ENCODE results near the gene SGPL1. TPM values are rescaled to one million over a fixed set of nuclear protein-coding genes. Genes with fewer than 3 reads are reported as not detected.

The SGPL1 gene
- total and polyA plus RNA-seq, 2 experiments from 2014 or later: 12.0 to 42.7 TPM

- Mint-ChIP-seq H3K9me3 (no peaks in the 10 kb centered on the region), H3K36me3 (ENCODE audit: low read depth) (peaks cover 15% of the 10 kb centered on the region), H3K27me3 (ENCODE audit: insufficient read depth, low read depth, poor library complexity) (no peaks in the 10 kb centered on the region), H3K27ac (0 out of 2 replicates have a peak overlapping the region, but pooled peaks have one; percentile 33), H3K4me3 (no peak overlapping the region), H3K4me1 (no peaks in the 10 kb centered on the region; the same call in 2 of the 3 replicates)
- Histone ChIP-seq H3K27ac (ENCODE audit: low read depth) (no peak overlapping the region), H3K4me3 (no peak overlapping the region), H4K20me1 (replicated peaks; ENCODE audit: insufficient read depth) (peaks cover 29% of the 10 kb centered on the region), H2AFZ (no peak overlapping the region), H3K36me3 (ENCODE audit: insufficient read depth) (no peaks in the 10 kb centered on the region), H3K4me1 (ENCODE audit: insufficient read depth) (no peaks in the 10 kb centered on the region), H3K4me2 (no peak overlapping the region), H3K79me2 (replicated peaks; ENCODE audit: insufficient read depth) (peaks cover 83% of the 10 kb centered on the region), H3K27me3 (ENCODE audit: insufficient read depth) (no peaks in the 10 kb centered on the region), H3K9me2 (ENCODE audit: insufficient read depth) (no peaks in the 10 kb centered on the region), H3F3A (replicated peaks; ENCODE audit: low read depth) (no peaks in the 10 kb centered on the region)
- ATAC-seq (no peak), DNase-seq (ENCODE audit: low spot score) (no peak)
- no peak for TF ChIP-seq ETS1 (IDR thresholded peaks at IDR 0.05)
- TF ChIP-seq JUNB (IDR thresholded peaks at IDR 0.05; ENCODE audit: unreplicated experiment): no peak
- TF ChIP-seq ZNF331 (CRISPR knock-in tag; IDR thresholded peaks at IDR 0.05; ENCODE audit: low read depth): no peak
Measured at GRCh38 chr10:70828923-70829322, 13.2 kb downstream of the SGPL1 start.

- ATAC-seq (no peak), DNase-seq (ENCODE audit: low spot score) (no peak)
- no peak overlapping the region for H3K27ac Mint-ChIP-seq
- H3K27me3 Mint-ChIP-seq (ENCODE audit: insufficient read depth, low read depth, poor library complexity): no peaks in the 10 kb centered on the region
- Histone ChIP-seq H3K36me3 (ENCODE audit: insufficient read depth) (no peaks in the 10 kb centered on the region), H3K27me3 (ENCODE audit: insufficient read depth) (no peaks in the 10 kb centered on the region), H3K4me2 (no peak overlapping the region), H4K20me1 (replicated peaks; ENCODE audit: insufficient read depth) (peaks cover 33% of the 10 kb centered on the region), H3K27ac (ENCODE audit: low read depth) (no peak overlapping the region), H3F3A (replicated peaks; ENCODE audit: low read depth) (no peaks in the 10 kb centered on the region), H3K9me2 (ENCODE audit: insufficient read depth) (no peaks in the 10 kb centered on the region), H3K4me3 (no peak overlapping the region), H2AFZ (no peak overlapping the region), H3K4me1 (ENCODE audit: insufficient read depth) (no peaks in the 10 kb centered on the region), H3K79me2 (replicated peaks; ENCODE audit: insufficient read depth) (peaks cover 83% of the 10 kb centered on the region)
- no peak overlapping the region for H3K4me3 Mint-ChIP-seq
- peaks cover 14% of the 10 kb centered on the region for H3K36me3 Mint-ChIP-seq (ENCODE audit: low read depth)
- no peaks in the 10 kb centered on the region; the same call in 2 of the 3 replicates for H3K4me1 Mint-ChIP-seq
- no peak for TF ChIP-seq CTCF (conservative IDR thresholded peaks at IDR 0.05; ENCODE audit: low read depth in 2 of 2)
- TF ChIP-seq POLR2AphosphoS5 (IDR thresholded peaks at IDR 0.05; ENCODE audit: low read depth): no peak
- TF ChIP-seq ZNF331 (CRISPR knock-in tag; IDR thresholded peaks at IDR 0.05; ENCODE audit: low read depth): no peak
- TF ChIP-seq STAT1 (IDR thresholded peaks at IDR 0.05; ENCODE audit: unreplicated experiment): no peak
- TF ChIP-seq JUNB (IDR thresholded peaks at IDR 0.05; ENCODE audit: unreplicated experiment): no peak
- TF ChIP-seq CREB1 (CRISPR knock-in tag; IDR thresholded peaks at IDR 0.05; ENCODE audit: low read depth): no peak
- no peak for TF ChIP-seq ZNF462 (CRISPR knock-in tag; IDR thresholded peaks at IDR 0.05)
- TF ChIP-seq NANOG (IDR thresholded peaks at IDR 0.05; ENCODE audit: borderline replicate concordance): no peak
- TF ChIP-seq ETS1 (IDR thresholded peaks at IDR 0.05): no peak
- H3K9me3 Mint-ChIP-seq: no peaks in the 10 kb centered on the region
Measured at GRCh38 chr10:70829543-70829942, 13.8 kb downstream of the SGPL1 start.

Data from GM23338 (cell line).